Measurements from ENCODE around the gene TMEM108. TPM values are rescaled to one million over a fixed set of nuclear protein-coding genes. Genes with fewer than 3 reads are reported as not detected.

TMEM108 gene
- total RNA-seq, 1 donor from 2014 or later, result 1.5 TPM

DNA sequence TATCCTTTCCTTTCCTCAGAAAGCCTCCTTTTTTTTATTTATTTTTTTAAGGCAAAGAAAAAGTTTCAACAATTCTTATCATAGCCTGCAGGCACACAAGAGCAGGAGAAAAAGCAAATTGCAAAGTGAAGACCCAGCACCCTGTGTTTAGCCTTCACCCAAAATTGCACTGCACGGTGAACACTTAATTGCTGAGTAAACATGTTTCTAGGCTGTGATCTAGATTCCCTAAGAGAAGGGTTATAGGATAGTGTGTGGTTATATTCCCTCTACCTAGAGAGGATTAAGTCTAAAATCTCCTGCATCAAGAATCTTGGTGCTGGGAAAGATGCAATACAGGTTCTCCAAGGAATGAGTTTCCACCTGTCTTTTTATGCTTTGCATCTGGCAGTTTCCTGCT is 291.4 kb downstream of the TMEM108 start:
- DNase-seq (ENCODE audit: low spot score), result no peak

DNA sequence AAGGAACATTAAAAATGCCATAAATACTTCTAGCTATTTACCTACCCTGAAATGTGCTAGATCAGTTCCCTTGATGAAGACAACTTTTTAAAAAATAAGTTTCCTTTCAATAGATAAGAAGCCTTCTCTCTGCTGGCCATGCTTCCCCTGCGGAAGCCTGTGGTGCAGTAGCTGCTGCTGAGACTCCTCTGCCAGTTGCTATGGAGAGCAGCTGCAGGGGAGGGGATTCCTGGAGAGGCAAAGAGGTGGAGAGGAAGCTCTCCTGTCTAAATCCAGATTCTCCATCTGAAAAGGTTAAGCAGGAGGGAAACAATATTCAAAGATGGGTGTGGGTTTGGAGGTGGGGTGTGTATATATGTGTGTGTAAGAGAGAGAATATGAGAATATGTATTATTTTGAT is 291.9 kb downstream of the TMEM108 start:
- no peak for DNase-seq (ENCODE audit: low spot score)

DNA sequence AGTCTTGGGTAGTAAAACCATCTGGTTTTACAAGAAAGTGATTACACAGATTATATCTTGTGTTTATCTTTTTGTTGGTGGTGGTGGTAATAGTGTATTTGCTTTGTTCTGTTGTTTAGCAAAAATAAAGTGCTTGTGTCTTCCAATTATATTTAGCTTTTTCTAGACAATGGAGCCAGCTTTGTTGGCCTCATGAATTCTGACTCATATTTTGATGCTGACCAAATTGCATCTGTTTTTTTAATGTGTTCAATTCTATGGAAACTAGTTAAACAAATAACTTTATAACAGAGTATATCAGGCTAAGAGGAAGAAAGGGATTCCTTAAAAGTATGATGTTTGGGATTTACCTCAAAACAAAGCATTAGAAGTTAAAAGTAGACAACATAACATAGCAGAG is 292.3 kb downstream of the TMEM108 start:
- no peak for DNase-seq (ENCODE audit: low spot score)

DNA sequence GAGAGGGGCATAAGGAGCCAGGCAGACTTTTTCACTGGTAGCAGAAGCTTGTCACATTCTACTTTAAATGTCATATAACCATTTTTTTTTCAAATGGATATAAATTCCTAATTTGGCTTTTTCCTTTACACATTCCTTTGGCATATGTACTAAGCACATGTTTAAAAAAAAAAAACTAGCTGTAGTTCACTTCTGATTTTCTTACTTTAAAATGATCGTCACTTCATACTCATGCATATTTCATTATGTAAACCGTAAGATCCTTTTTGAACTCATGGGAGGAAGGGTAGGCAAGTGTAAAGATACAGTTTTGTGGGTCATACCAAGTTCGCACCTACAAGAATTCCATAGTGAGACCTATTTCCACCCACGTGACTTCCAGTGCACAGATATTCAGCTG is 316.5 kb downstream of the TMEM108 start:
- no peak for DNase-seq (ENCODE audit: low spot score)

DNA sequence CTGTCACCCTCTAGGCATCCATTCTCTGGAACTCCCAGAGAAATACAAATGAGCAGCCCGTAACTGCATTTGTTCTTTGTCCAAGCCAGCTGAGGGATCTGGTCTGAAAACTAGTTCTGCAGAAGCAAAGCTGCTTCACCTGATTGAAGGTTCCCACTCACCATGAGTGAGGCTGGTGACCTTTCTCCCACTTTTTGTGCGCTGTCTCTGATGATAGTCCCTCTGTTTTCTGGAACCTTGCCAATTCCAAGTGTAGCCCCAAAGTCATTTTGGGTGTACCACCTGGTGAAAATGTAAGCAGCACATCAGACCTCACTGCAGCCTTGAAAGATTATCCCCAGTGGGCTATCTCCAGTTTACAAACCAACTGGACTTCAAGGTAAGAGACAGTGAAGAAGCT is 322.3 kb downstream of the TMEM108 start:
- no peak for DNase-seq (ENCODE audit: low spot score)

DNA sequence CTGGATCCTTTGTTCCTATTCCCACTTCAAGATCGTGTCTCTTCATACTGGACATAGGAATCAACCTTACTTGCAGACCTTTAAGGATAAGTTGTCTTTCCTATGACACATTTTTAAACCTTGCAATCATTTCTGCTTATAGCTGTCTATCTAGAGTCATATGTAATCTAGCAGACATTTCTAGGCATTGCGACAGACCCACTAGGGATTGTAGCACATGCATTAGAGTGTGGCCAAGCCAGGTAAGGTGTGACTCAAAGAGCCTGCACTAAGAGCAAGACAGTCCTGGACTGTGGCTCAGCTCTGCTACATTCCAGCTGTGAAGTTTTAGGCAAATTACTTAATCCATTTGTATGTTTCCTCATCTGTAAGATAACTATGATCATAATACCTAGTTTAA is 322.8 kb downstream of the TMEM108 start:
- DNase-seq (ENCODE audit: low spot score), result no peak

DNA sequence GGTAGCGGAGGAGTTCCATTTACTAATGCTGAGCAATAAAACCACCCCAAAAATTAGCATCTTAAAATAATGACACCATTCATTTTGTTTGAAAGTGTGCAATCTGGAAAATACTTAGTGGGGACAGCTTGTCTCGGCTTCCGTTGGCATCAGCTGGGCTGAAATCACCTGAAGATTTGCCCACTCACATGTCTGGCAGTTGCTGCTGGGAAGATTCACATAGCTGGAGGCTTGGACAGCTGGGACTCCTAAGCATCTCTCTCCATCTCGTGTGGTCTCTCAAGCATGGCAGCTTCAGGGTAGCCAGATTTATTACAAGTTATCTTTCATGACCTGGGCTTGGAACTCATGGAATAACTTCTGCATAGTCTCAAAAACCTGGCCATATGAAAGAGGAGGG is 323.2 kb downstream of the TMEM108 start:
- no peak for DNase-seq (ENCODE audit: low spot score)

DNA sequence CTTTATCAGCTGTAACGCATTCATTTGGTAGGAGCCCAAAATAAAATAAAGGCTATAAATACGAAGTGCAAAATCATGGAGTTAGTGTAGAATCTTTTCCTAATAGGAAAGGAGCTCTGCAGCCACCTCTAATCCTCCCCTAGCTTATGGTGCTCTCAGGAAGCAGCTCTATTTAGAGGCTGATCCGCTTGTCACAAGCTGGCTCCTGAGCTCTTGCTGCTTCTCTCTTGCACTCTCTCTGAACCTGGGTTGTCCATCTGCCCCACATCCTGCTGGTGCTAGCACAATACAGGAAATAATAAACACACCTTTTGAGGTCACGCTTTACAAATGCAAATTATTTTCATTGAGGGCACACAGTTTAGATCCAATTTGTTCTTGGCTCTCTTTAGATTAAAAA is 324.3 kb downstream of the TMEM108 start:
- DNase-seq (ENCODE audit: low spot score), result no peak

DNA sequence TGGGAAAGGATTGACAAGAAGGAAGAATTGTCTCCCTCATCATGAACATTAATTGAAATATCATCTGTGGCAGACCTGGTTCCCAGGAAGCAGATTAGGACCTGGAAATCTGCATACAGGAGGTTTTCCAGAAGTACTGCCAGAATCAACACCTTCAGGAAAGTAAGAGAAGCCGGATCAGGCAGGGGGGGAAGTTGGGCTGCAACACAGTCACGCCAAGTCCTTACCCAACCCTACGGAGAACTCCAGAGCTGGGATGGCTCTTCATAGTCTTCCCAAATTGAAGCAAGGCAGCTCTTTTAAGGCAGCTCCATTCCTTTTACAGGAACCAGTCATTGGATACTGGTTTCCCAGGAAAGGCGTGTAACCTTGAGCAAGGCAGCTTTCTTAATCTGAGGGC is 326.5 kb downstream of the TMEM108 start:
- DNase-seq (ENCODE audit: low spot score), result no peak

DNA sequence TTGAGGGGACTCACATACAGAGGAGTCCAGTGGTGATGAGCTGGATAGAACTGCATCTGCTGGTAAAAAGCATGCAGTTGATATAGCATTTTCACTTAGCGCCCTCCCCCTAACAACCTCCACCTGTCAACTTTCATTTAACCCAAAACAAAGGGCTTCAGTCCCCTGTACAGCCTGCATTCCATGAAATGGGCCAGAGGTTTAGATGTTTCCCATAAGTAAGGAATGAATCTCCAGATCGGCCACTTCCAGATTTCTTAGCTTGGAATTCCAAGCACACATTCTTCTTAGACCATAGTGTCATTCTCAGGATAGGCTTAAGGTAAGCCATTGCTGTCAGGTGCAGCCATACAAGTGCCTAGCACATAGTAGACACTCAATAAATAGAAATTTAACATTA is 328.7 kb downstream of the TMEM108 start:
- no peak for DNase-seq (ENCODE audit: low spot score)

DNA sequence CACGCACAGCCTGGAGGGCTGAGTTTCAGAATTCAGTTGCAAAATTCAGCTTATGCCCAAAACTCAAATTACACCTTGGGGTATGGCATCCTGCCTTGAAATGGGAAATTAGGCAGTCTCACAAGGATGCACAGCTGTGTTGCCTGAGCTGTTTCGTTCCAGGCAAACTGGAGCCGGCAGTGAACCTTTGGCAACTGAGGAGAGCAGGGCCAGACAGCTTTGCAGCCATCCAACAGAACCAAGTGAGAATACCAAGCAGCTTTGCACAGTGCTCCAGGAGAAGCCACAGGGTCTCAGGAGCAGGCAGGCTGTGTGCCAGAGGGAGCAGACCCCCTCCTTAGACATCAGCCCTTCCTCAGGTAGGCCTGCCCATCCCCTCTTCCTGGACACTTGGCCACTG is 329.2 kb downstream of the TMEM108 start:
- DNase-seq (ENCODE audit: low spot score), result no peak

DNA sequence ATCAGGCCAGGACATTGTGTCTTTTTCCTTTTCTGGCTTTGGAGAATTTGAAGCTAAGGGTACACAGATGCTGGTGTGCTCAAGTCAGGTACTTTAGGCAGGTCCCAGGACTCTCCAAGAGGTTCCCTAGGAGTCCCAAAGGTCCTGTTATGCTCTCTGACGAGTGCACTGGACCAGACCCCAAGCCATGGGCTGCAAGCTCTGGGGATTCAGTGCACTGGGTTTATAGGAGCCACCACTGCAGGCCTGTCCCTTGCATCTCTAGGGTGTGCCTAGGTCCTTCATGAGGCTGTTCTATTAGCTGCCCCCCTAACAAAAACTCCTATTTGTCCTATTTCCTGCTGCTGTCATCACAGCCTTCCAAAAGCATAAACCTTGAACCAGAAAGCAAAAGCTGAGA is 329.8 kb downstream of the TMEM108 start:
- no peak for DNase-seq (ENCODE audit: low spot score)

DNA sequence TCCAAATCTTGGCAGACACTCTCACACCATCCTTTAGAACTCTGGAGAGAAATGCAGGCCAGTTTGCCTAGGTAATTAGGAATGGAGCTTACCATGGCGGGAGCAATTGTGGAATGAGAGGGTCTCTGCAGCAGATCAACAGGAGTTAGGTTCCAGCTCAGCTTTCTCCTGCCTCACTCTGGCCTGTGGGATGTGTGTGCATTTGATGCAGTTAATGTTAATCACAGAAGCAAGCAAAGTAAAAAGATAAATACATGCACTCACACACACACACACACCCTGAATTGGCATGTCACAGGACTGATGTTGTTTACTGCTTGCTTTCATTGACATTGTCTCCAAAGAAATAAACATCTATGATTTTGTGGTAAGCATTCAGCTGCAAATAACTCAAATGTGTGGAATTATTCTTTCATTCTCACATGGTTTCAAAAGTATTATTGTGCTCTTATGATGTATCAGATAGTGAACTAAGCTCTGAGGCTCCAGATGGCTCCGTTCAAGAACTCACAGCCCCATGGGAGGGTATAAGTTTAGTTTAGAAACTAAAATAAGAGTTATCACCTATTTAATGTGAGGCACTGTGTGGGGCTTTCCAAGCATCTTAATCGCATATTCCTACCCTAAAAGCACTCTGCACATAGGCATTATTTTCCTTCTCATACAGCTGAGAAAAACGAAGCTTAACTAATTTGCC is 330.3 kb downstream of the TMEM108 start:
- DNase-seq (ENCODE audit: low spot score), result no peak

DNA sequence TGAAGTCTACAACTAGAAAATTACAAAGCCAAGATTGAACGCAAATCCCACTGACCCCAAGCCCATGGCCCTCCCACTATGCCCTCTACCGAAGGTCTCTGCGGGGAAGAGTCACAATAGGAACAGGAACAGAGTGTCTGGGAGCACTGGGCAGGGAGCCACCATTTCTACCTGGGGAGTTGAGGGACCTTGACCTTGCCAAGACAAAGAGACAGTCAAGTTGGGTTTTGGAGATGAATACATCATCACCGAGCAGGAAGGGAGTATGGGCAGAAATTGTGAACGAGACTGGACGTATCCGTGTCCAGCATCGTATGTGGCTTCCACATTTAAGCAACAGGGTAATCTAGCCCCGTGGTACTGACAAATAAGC is 330.9 kb downstream of the TMEM108 start:
- DNase-seq (ENCODE audit: low spot score), result no peak

DNA sequence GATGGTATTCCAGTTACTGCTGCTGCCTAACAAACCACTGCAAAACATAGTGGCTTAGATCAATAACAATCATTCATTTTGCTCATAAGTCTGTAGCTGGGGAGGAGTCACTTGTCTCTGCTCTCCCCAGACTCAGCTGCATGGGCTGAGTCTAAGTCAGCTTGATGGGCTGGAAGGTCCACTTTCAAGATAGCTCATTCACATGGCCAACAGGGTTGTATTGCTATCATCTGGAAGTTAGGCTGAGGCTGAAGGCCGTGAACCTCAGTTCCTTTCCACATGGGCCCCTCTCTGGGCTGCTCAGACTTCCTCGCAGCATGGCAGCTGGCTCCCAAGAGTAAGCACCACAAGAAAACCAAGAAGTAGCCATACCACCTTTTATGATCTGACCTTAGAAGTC is 333.0 kb downstream of the TMEM108 start:
- no peak for DNase-seq (ENCODE audit: low spot score)

DNA sequence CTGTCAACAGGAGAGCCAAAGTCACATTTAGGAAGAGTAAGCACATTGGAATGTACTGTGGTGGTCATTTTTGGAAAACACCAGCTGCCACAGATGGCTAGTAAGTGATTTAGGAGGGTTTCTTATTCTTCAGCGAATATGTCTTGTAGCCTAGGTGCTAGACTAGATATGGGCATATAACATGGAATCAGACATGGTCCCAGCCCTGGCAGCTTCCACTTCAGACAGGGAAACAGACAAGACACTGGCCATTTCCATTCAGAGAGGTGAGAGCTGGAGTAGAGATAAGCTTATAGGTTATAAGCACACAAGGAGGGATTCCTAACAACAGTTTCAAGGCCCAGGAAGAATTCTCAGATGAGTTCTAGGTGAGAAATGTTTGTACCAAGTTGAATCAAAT is 333.5 kb downstream of the TMEM108 start:
- no peak for DNase-seq (ENCODE audit: low spot score)

DNA sequence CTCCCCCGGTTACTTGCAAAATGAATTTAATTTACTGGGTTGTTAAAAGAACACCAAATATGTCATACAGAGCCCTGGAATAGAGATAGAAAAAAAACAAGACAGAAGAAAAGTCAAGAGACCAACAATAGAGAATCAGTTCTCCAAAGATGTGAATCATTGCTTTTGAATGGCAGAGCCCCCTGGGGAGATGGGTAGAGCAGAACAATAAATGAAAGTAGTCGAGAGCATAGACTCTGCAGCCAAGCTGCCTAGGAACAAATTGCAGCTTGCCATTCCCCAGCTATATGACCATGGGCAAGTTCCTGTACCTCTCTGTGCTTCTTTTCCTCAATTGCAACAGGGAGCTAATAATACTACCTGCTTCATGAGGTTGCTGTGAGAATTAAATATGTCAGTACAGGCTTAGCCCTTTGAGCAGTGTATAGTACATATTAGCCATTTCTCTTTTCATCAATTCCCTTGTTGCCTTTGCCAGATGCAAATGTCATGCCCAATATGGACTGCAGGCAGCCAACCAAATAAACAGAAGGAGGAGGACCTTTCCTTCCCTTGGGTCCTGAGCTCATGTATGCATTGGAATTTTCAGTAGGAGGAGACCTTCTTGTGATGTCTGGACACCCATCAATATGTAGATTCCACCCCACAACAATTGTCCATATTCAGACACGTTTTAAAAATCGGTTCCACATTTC is 336.7 kb downstream of the TMEM108 start:
- no peak for DNase-seq (ENCODE audit: low spot score)

DNA sequence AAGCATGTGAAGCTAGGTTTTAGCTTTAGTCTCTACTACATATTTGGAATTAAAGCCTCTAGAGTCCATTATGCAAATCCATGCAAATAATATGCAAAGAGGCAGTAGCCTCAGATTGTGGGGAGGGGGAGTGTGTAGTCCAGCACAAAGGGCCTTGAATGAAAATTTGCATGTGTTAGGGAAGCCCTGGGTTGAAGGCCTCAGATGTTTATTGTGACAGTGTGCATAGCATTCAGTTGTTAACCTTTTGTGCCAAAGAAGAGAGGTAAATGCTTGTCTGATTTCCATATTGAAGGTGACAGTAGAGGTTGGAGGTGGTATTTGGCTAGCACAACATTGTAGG is 337.2 kb downstream of the TMEM108 start:
- DNase-seq (ENCODE audit: low spot score), result no peak

DNA sequence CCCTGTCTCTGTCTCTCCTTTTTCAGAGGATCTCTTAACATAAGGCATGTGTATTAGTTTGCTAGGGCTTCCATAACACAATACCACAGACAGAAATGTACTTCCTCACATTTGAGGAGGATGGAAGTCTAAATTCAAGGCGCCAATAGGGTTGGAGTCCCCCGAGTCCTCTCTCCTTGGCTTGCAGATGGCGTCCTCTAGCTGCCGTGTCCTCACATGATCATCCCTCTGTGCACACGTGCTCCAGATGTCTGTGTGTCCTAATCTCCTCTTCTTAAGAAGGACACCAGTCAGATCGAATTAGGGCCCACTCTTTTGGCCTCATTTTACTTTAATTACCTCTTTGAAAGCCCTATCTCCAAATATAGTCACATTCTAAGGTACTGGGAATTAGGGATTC is 338.6 kb downstream of the TMEM108 start:
- no peak for DNase-seq (ENCODE audit: low spot score)

DNA sequence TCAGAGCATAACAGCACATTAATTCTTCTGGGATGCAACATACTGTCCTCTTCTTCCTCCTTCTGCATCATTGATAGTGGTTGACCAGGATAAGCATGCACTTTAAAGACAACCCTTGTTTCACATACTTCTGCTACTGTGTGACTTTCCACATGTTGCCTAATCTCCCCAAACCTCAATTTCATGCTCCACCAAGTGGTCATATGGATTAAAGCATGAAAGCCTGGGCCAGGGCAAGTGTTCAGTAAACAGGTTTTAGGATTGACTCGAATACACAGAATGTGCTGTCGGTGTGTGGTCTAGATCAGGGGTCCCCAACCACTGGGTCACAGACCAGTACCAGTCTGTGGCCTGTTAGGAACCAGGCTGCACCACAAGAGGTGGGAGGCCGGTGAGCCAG is 339.2 kb downstream of the TMEM108 start:
- no peak for DNase-seq (ENCODE audit: low spot score)

DNA sequence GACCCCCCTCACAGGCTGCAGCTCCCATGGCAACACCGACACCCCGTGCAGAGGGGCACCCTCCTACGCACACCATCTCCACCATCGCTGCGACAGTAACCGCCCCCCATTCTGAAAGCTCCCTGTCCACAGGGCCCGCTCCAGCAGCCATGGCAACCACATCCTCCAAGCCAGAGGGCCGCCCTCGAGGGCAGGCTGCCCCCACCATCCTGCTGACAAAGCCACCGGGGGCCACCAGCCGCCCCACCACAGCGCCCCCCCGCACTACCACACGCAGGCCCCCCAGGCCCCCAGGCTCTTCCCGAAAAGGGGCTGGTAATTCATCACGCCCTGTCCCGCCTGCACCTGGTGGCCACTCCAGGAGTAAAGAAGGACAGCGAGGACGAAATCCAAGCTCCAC is 341.7 kb downstream of the TMEM108 start:
- no peak for DNase-seq (ENCODE audit: low spot score)

DNA sequence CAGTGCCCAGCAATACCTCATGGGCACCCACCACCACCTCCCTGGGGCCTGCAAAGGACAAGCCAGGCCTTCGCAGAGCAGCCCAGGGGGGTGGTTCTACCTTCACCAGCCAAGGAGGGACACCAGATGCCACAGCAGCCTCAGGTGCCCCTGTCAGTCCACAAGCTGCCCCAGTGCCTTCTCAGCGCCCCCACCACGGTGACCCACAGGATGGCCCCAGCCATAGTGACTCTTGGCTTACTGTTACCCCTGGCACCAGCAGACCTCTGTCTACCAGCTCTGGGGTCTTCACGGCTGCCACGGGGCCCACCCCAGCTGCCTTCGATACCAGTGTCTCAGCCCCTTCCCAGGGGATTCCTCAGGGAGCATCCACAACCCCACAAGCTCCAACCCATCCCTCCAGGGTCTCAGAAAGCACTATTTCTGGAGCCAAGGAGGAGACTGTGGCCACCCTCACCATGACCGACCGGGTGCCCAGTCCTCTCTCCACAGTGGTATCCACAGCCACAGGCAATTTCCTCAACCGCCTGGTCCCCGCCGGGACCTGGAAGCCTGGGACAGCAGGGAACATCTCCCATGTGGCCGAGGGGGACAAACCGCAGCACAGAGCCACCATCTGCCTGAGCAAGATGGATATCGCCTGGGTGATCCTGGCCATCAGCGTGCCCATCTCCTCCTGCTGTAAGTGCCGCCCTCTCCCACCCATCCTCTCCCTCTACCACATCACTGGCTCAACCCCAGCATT is 342.5 kb downstream of the TMEM108 start:
- no peak for DNase-seq (ENCODE audit: low spot score)
